Trophoblast cell (in vitro differentiated cells and primary cell): ENCODE results near the gene ZNF827.

Experiments
- DNase-seq, 2 donors: peaks; one replicate each; pipeline ENCODE4 v3.0.0-alpha.2; 2016
- H2AFZ ChIP-seq: 2 replicates; pipeline ENCODE4 v1.6.1; 2013; ENCODE audit warnings: low read length, moderate library complexity, mild to moderate bottlenecking; ENCODE audit not compliant: insufficient read depth, poor library complexity
- H2AK5ac ChIP-seq: 2 replicates; pipeline ENCODE4 v1.6.1; 2013; ENCODE audit warnings: mild to moderate bottlenecking, low read length
- H2BK120ac ChIP-seq: 2 replicates; pipeline ENCODE4 v1.6.1; 2013; ENCODE audit warnings: low read length, mild to moderate bottlenecking, moderate library complexity; ENCODE audit not compliant: insufficient read depth, poor library complexity
- H2BK12ac ChIP-seq: 2 replicates; pipeline ENCODE4 v1.6.1; 2013; ENCODE audit warnings: mild to moderate bottlenecking, low read length, moderate library complexity
- H2BK5ac ChIP-seq: 2 replicates; pipeline ENCODE4 v1.6.1; 2013; ENCODE audit warnings: low read length, low read depth, moderate library complexity, mild to moderate bottlenecking; ENCODE audit not compliant: poor library complexity
- H3K14ac ChIP-seq: 2 replicates; pipeline ENCODE4 v1.6.1; 2013; ENCODE audit warnings: mild to moderate bottlenecking, low read length
- H3K18ac ChIP-seq: 2 replicates; pipeline ENCODE4 v1.6.1; 2013; ENCODE audit warnings: mild to moderate bottlenecking, low read length
- H3K23ac ChIP-seq: 2 replicates; pipeline ENCODE4 v1.6.1; 2013; ENCODE audit warnings: low read length
- H3K27ac ChIP-seq: 2 replicates; pipeline ENCODE4 v1.5.1; 2013; ENCODE audit warnings: low read depth, mild to moderate bottlenecking, inconsistent platforms, low read length, moderate library complexity
- H3K27me3 ChIP-seq: 2 replicates; pipeline ENCODE4 v1.6.1; 2013; ENCODE audit warnings: inconsistent platforms, mild to moderate bottlenecking, low read length, moderate library complexity; ENCODE audit not compliant: insufficient read depth
- H3K36me3 ChIP-seq, 2 experiments: 1 replicate in 1 of 2; 2 replicates in 1 of 2; pipeline ENCODE4 v1.6.1; 2013; ENCODE audit warnings: low read length in 2 of 2, mild to moderate bottlenecking in 2 of 2, moderate library complexity in 1 of 2; ENCODE audit not compliant: insufficient read depth in 2 of 2, control insufficient read depth in 1 of 2
- H3K4ac ChIP-seq: 2 replicates; pipeline ENCODE4 v1.6.1; 2013; ENCODE audit warnings: low read depth, mild to moderate bottlenecking, low read length, moderate library complexity
- H3K4me1 ChIP-seq, 2 experiments: 1 replicate in 1 of 2; 2 replicates in 1 of 2; pipeline ENCODE4 v1.6.1; 2013; ENCODE audit warnings: low read length in 2 of 2, mild to moderate bottlenecking in 2 of 2, moderate library complexity in 1 of 2; ENCODE audit not compliant: insufficient read depth in 2 of 2, control insufficient read depth in 1 of 2
- H3K4me2 ChIP-seq: 2 replicates; pipeline ENCODE4 v1.6.1; 2013; ENCODE audit warnings: inconsistent platforms, mild to moderate bottlenecking, low read length, moderate library complexity
- H3K4me3 ChIP-seq: 2 replicates; pipeline ENCODE4 v1.5.1; 2013; ENCODE audit warnings: mild to moderate bottlenecking, low read depth, low read length, inconsistent platforms
- H3K79me1 ChIP-seq: one replicate; pipeline ENCODE4 v1.6.1; 2013; ENCODE audit warnings: low read length
- H3K79me2 ChIP-seq: 2 replicates; pipeline ENCODE4 v1.6.1; 2013; ENCODE audit warnings: low read length, mild to moderate bottlenecking; ENCODE audit not compliant: control insufficient read depth, insufficient read depth, poor library complexity
- H3K9ac ChIP-seq: 2 replicates; pipeline ENCODE4 v1.6.1; 2013; ENCODE audit warnings: mild to moderate bottlenecking, low read length
- H3K9me3 ChIP-seq: 2 replicates; pipeline ENCODE4 v1.6.1; 2013; ENCODE audit warnings: low read depth, mild to moderate bottlenecking, control low read depth, inconsistent platforms, low read length; ENCODE audit not compliant: insufficient read depth
- H4K12ac ChIP-seq: 2 replicates; pipeline ENCODE4 v1.6.1; 2013; ENCODE audit warnings: low read depth, mild to moderate bottlenecking, low read length, moderate library complexity
- H4K8ac ChIP-seq: 2 replicates; pipeline ENCODE4 v1.6.1; 2013; ENCODE audit warnings: low read depth, mild to moderate bottlenecking, low read length, moderate library complexity
- H4K91ac ChIP-seq: one replicate; pipeline ENCODE4 v1.6.1; 2013; ENCODE audit warnings: low read depth, mild to moderate bottlenecking, low read length, moderate library complexity
- WGBS: extraction: QIAGEN DNeasy Blood & Tissue Kit; methylation state at CpG from one replicate; pipeline ENCODE4 v1.1.7; 2013; ENCODE audit warnings: missing lambda C conversion rate; ENCODE audit not compliant: insufficient read length, insufficient coverage; ENCODE audit errors: extremely low coverage; 5-methylcytosine and 5-hydroxymethylcytosine counted together

ZNF827 gene

GRCh38 chr4:145927030-145927429 is 11.6 kb downstream of the ZNF827 start:
- Histone ChIP-seq H3K4me3 (no peak overlapping the region), H3K27me3 (no peaks in the 10 kb centered on the region), H4K12ac (no peak overlapping the region), H2AFZ (no peak overlapping the region), H4K8ac (no peak overlapping the region), H3K9ac (no peak overlapping the region), H3K4me1 (no peaks in the 10 kb centered on the region), H2BK120ac (no peak overlapping the region), H4K91ac (no peak overlapping the region), H3K4me2 (no peak overlapping the region), H3K79me2 (no peaks in the 10 kb centered on the region), H3K79me1 (no peaks in the 10 kb centered on the region), H3K14ac (no peak overlapping the region), H2BK5ac (no peak overlapping the region), H2BK12ac (no peak overlapping the region), H3K27ac (no peak overlapping the region), H3K36me3 (no peaks in the 10 kb centered on the region), H3K23ac (no peak overlapping the region), H3K9me3 (no peaks in the 10 kb centered on the region), H3K18ac (peak overlapping the region; percentile 65), H2AK5ac (no peak overlapping the region), H3K4ac (no peak overlapping the region)
- WGBS = no CpG with 5 or more reads among the region's 7 CpGs
- no peak for DNase-seq

- Histone ChIP-seq H3K14ac (no peak overlapping the region), H4K12ac (no peak overlapping the region), H3K4me2 (no peak overlapping the region), H4K8ac (no peak overlapping the region), H3K36me3 (no peaks in the 10 kb centered on the region), H3K18ac (no peak overlapping the region), H3K79me1 (no peaks in the 10 kb centered on the region), H4K91ac (no peak overlapping the region), H3K4me3 (no peak overlapping the region), H2BK120ac (no peak overlapping the region), H3K27ac (no peak overlapping the region), H2BK12ac (no peak overlapping the region), H2AK5ac (no peak overlapping the region), H3K79me2 (no peaks in the 10 kb centered on the region), H3K9me3 (no peaks in the 10 kb centered on the region), H3K4ac (no peak overlapping the region), H2BK5ac (no peak overlapping the region), H3K4me1 (no peaks in the 10 kb centered on the region), H2AFZ (no peak overlapping the region), H3K27me3 (no peaks in the 10 kb centered on the region), H3K23ac (no peak overlapping the region), H3K9ac (no peak overlapping the region)
- no peak for DNase-seq
- no CpG with 5 or more reads among the region's 1 CpG for WGBS
These were observed 17.4 kb downstream of the ZNF827 start for GRCh38 chr4:145921231-145921630.

- no CpG with 5 or more reads among the region's 8 CpGs for WGBS
- no peak overlapping the region for H2BK5ac ChIP-seq
- no peak overlapping the region for H2AK5ac ChIP-seq
These were observed 18.4 kb downstream of the ZNF827 start for GRCh38 chr4:145920205-145920604.

GRCh38 chr4:145912376-145912775 is 26.2 kb downstream of the ZNF827 start:
- Histone ChIP-seq H3K4ac (no peak overlapping the region), H2BK120ac (no peak overlapping the region), H3K27me3 (no peaks in the 10 kb centered on the region), H2AFZ (no peak overlapping the region), H3K4me1 (peaks cover 9 to 14% of the 10 kb centered on the region in 2 experiments), H3K9ac (no peak overlapping the region), H3K14ac (no peak overlapping the region), H3K4me3 (no peak overlapping the region), H3K27ac (no peak overlapping the region), H4K12ac (no peak overlapping the region), H3K9me3 (no peaks in the 10 kb centered on the region), H3K18ac (no peak overlapping the region), H3K23ac (no peak overlapping the region), H4K8ac (no peak overlapping the region), H3K79me2 (peaks cover 2% of the 10 kb centered on the region), H4K91ac (no peak overlapping the region), H3K79me1 (no peaks in the 10 kb centered on the region), H3K4me2 (no peak overlapping the region), H3K36me3 (no peaks in the 10 kb centered on the region), H2BK12ac (no peak overlapping the region), H2AK5ac (no peak overlapping the region), H2BK5ac (no peak overlapping the region)
- WGBS = no CpG with 5 or more reads among the region's 2 CpGs
- DNase-seq = no peak

More at GRCh38 chr4:145920205-145920604, 18.4 kb downstream of the ZNF827 start:
- no peaks in the 10 kb centered on the region for H3K27me3 ChIP-seq
- no peak overlapping the region for H2BK12ac ChIP-seq
- H3K9ac ChIP-seq = no peak overlapping the region
- H3K4me1 ChIP-seq = no peaks in the 10 kb centered on the region
- H3K4me3 ChIP-seq = no peak overlapping the region
- H3K14ac ChIP-seq = no peak overlapping the region
- no peak for DNase-seq
- H3K23ac ChIP-seq = no peak overlapping the region
- no peak overlapping the region for H3K18ac ChIP-seq
- H4K8ac ChIP-seq = no peak overlapping the region
- no peak overlapping the region for H3K4ac ChIP-seq
- H2BK120ac ChIP-seq = no peak overlapping the region
- no peak overlapping the region for H4K12ac ChIP-seq
- H3K4me2 ChIP-seq = no peak overlapping the region
- H3K36me3 ChIP-seq = no peaks in the 10 kb centered on the region
- no peaks in the 10 kb centered on the region for H3K79me2 ChIP-seq
- no peak overlapping the region for H2AFZ ChIP-seq
- H3K9me3 ChIP-seq = no peaks in the 10 kb centered on the region
- H3K27ac ChIP-seq = no peak overlapping the region
- no peaks in the 10 kb centered on the region for H3K79me1 ChIP-seq
- no peak overlapping the region for H4K91ac ChIP-seq
